HepG2 (cell line): ENCODE data around the gene SYNPO. TPM values are rescaled to one million over a fixed set of nuclear protein-coding genes. Genes with fewer than 3 reads are reported as not detected.

Source experiments
- ATF1 ChIP-seq: IDR thresholded peaks from 2 replicates; pipeline ENCODE4 v1.6.1; 2016; ENCODE audit warnings: mild to moderate bottlenecking, control low read depth
- BRD4 ChIP-seq: sonication (generic); formaldehyde crosslinking; IDR thresholded peaks from 2 replicates; pipeline ENCODE4 v1.4.0; 2020; ENCODE audit warnings: missing genetic modification reagents
- CREB1 ChIP-seq, 2 experiments: fragments of 450-650 bp in 1 of 2; IDR thresholded peaks; 2 replicates each; pipeline ENCODE4 v1.6.1; 2016 to 2017; ENCODE audit warnings: control low read depth in 1 of 2, mild to moderate bottlenecking in 1 of 2, missing compliant biosample characterization in 1 of 2, missing genetic modification characterization in 1 of 2
- EP300 ChIP-seq, 3 experiments: sonication (generic) in 1 of 3; formaldehyde crosslinking in 1 of 3; IDR thresholded peaks; 2 replicates each; pipeline versions ENCODE4 v1.5.1 to v1.6.1; 2011 to 2020; ENCODE audit warnings: low read depth in 2 of 3, low read length in 2 of 3, borderline replicate concordance in 1 of 3, improper control_type of control experiment in 1 of 3, mild to moderate bottlenecking in 1 of 3, missing genetic modification reagents in 1 of 3, moderate library complexity in 1 of 3
- FOXM1 ChIP-seq: sonication (generic); formaldehyde crosslinking; IDR thresholded peaks from 2 replicates; pipeline ENCODE4 v1.5.0; 2020; ENCODE audit warnings: missing genetic modification reagents
- MTA1 ChIP-seq: sonication (generic); formaldehyde crosslinking; IDR thresholded peaks from 2 replicates; pipeline ENCODE4 v1.4.0; 2020; ENCODE audit warnings: missing genetic modification reagents, mild to moderate bottlenecking, borderline replicate concordance
- SMAD3 ChIP-seq: sonication (generic); formaldehyde crosslinking; IDR thresholded peaks from 2 replicates; pipeline ENCODE4 v1.4.0; 2020; ENCODE audit warnings: missing genetic modification reagents
- SP140L ChIP-seq: sonication (generic); formaldehyde crosslinking; IDR thresholded peaks from 2 replicates; pipeline ENCODE4 v1.4.0; 2020; ENCODE audit warnings: missing genetic modification reagents, borderline replicate concordance
- ZNF10 ChIP-seq: sonication (generic); formaldehyde crosslinking; IDR thresholded peaks from 2 replicates; pipeline ENCODE4 v1.4.0; 2020; ENCODE audit warnings: mild to moderate bottlenecking, low read depth, missing genetic modification reagents, borderline replicate concordance
- ZNF224 ChIP-seq: sonication (generic); formaldehyde crosslinking; IDR thresholded peaks from 2 replicates; pipeline ENCODE4 v1.5.0; 2020; ENCODE audit warnings: mild to moderate bottlenecking, missing genetic modification reagents
- ZNF441 ChIP-seq: sonication (generic); formaldehyde crosslinking; IDR thresholded peaks from 2 replicates; pipeline ENCODE4 v1.7.0; 2021; ENCODE audit warnings: missing genetic modification reagents, borderline replicate concordance
- ZNF546 ChIP-seq: sonication (generic); formaldehyde crosslinking; conservative IDR thresholded peaks from 2 replicates; pipeline ENCODE4 v1.8.1; 2023; ENCODE audit warnings: mild to moderate bottlenecking, missing genetic modification reagents
- polyA plus RNA-seq, 8 experiments: library from polyadenylated mRNA; depleted of rRNA in 3 of 8; stranded (reverse) in 7 of 8; unstranded in 1 of 8; fragments of >200 nt; fragmentation: Illumina TruSeq in 4 of 8; extraction: Trizol in 4 of 8; gene quantifications; 2 replicates each; pipeline versions ENCODE4 v1.2.1 to v1.2.3, GENCODE V29; 2011 to 2016; ENCODE audit warnings: low read depth in 4 of 8, missing spikeins in 1 of 8, mixed read lengths in 1 of 8; ENCODE audit not compliant: insufficient read depth in 1 of 8
- total RNA-seq, 5 experiments: library from RNA; depleted of rRNA; stranded (reverse); fragments of >200 nt; fragmentation: Illumina TruSeq; extraction: Trizol; gene quantifications; 2 replicates each; pipeline ENCODE4 v1.2.3, GENCODE V29; 2016; ENCODE audit warnings: low read depth in 1 of 5
- TF ChIP-seq, protein P1 (sequence below): sonication (generic); formaldehyde crosslinking; conservative IDR thresholded peaks from 2 replicates; pipeline ENCODE4 v1.8.0; 2022; ENCODE audit warnings: low read depth, missing genetic modification reagents
- TF ChIP-seq, protein P2 (sequence below): sonication (generic); formaldehyde crosslinking; IDR thresholded peaks from 2 replicates; pipeline ENCODE4 v1.5.1; 2020; ENCODE audit warnings: mild to moderate bottlenecking, missing genetic modification reagents, borderline replicate concordance
- TF ChIP-seq, protein P3 (sequence below): sonication (generic); formaldehyde crosslinking; IDR thresholded peaks from 2 replicates; pipeline ENCODE4 v1.4.0; 2020; ENCODE audit warnings: missing genetic modification reagents, borderline replicate concordance
- TF ChIP-seq, protein P4 (sequence below): sonication (generic); formaldehyde crosslinking; conservative IDR thresholded peaks from 2 replicates; pipeline ENCODE4 v1.4.0; 2020; ENCODE audit warnings: missing genetic modification reagents

The SYNPO gene
- total and polyA plus RNA-seq, 2 of the 13 experiments (the other 11 are each of a cell fraction or from before 2014, with no cell fraction given) = 0.09 to 0.30 TPM

DNA sequence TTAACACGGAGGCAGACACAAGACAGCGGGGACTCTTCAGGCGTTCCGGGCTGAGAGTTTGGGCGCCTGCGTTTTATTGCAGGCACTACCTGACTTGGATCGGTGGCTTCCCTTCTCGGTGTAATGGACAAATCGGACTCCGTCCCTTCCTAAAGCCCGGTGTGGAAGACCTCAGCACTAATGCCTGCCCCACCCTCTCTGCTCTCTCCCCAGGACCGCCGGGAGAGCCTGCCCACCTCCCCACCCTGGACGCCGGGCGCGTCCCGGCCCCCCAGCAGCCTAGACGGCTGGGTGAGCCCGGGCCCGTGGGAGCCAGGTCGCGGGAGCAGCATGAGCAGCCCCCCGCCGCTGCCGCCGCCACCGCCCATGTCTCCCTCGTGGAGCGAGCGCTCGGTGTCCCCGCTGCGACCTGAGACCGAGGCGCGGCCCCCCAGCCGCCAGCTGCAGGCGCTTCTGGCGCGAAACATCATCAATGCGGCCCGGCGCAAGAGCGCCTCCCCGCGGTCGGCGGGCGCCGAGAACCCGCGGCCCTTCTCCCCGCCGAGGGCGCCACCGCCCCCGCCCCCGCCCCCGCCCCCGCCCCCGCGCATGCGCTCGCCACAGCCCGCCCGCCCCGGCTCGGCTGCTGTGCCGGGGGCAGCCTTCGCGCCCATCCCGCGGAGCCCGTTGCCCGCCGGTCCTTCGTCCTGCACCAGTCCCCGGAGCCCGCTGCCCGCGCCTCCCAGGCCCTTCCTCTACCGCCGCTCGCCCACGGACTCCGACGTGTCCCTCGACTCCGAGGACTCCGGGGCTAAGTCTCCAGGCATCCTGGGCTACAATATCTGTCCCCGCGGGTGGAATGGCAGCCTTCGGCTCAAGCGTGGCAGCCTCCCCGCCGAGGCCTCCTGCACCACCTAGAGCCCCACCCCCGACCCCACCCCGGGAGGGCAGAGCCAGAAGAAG lies 16.0 kb downstream of the SYNPO start (continued):
- TF ChIP-seq, protein P1, sequence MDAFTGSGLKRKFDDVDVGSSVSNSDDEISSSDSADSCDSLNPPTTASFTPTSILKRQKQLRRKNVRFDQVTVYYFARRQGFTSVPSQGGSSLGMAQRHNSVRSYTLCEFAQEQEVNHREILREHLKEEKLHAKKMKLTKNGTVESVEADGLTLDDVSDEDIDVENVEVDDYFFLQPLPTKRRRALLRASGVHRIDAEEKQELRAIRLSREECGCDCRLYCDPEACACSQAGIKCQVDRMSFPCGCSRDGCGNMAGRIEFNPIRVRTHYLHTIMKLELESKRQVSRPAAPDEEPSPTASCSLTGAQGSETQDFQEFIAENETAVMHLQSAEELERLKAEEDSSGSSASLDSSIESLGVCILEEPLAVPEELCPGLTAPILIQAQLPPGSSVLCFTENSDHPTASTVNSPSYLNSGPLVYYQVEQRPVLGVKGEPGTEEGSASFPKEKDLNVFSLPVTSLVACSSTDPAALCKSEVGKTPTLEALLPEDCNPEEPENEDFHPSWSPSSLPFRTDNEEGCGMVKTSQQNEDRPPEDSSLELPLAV (CRISPR knock-in tag) = no peak
- TF ChIP-seq CREB1 (IDR thresholded peaks at IDR 0.05) (no peak), CREB1 (CRISPR knock-in tag; IDR thresholded peaks at IDR 0.05) (no peak), ATF1 (CRISPR knock-in tag) (no peak), ZNF224 (CRISPR knock-in tag) (no peak), ZNF441 (CRISPR knock-in tag) (no peak), ZNF546 (CRISPR knock-in tag) (no peak), FOXM1 (CRISPR knock-in tag) (no peak), SMAD3 (CRISPR knock-in tag) (no peak), MTA1 (no peak), BRD4 (CRISPR knock-in tag) (no peak), EP300 (IDR thresholded peaks at IDR 0.05; ENCODE audit: low read depth in 2 of 2, low read length in 2 of 2) (no peak), EP300 (CRISPR knock-in tag; IDR thresholded peaks at IDR 0.05; ENCODE audit: borderline replicate concordance) (no peak), ZNF10 (CRISPR knock-in tag) (no peak), SP140L (no peak)
- TF ChIP-seq, protein P2, sequence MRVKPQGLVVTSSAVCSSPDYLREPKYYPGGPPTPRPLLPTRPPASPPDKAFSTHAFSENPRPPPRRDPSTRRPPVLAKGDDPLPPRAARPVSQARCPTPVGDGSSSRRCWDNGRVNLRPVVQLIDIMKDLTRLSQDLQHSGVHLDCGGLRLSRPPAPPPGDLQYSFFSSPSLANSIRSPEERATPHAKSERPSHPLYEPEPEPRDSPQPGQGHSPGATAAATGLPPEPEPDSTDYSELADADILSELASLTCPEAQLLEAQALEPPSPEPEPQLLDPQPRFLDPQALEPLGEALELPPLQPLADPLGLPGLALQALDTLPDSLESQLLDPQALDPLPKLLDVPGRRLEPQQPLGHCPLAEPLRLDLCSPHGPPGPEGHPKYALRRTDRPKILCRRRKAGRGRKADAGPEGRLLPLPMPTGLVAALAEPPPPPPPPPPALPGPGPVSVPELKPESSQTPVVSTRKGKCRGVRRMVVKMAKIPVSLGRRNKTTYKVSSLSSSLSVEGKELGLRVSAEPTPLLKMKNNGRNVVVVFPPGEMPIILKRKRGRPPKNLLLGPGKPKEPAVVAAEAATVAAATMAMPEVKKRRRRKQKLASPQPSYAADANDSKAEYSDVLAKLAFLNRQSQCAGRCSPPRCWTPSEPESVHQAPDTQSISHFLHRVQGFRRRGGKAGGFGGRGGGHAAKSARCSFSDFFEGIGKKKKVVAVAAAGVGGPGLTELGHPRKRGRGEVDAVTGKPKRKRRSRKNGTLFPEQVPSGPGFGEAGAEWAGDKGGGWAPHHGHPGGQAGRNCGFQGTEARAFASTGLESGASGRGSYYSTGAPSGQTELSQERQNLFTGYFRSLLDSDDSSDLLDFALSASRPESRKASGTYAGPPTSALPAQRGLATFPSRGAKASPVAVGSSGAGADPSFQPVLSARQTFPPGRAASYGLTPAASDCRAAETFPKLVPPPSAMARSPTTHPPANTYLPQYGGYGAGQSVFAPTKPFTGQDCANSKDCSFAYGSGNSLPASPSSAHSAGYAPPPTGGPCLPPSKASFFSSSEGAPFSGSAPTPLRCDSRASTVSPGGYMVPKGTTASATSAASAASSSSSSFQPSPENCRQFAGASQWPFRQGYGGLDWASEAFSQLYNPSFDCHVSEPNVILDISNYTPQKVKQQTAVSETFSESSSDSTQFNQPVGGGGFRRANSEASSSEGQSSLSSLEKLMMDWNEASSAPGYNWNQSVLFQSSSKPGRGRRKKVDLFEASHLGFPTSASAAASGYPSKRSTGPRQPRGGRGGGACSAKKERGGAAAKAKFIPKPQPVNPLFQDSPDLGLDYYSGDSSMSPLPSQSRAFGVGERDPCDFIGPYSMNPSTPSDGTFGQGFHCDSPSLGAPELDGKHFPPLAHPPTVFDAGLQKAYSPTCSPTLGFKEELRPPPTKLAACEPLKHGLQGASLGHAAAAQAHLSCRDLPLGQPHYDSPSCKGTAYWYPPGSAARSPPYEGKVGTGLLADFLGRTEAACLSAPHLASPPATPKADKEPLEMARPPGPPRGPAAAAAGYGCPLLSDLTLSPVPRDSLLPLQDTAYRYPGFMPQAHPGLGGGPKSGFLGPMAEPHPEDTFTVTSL (CRISPR knock-in tag) = no peak
- TF ChIP-seq, protein P3, sequence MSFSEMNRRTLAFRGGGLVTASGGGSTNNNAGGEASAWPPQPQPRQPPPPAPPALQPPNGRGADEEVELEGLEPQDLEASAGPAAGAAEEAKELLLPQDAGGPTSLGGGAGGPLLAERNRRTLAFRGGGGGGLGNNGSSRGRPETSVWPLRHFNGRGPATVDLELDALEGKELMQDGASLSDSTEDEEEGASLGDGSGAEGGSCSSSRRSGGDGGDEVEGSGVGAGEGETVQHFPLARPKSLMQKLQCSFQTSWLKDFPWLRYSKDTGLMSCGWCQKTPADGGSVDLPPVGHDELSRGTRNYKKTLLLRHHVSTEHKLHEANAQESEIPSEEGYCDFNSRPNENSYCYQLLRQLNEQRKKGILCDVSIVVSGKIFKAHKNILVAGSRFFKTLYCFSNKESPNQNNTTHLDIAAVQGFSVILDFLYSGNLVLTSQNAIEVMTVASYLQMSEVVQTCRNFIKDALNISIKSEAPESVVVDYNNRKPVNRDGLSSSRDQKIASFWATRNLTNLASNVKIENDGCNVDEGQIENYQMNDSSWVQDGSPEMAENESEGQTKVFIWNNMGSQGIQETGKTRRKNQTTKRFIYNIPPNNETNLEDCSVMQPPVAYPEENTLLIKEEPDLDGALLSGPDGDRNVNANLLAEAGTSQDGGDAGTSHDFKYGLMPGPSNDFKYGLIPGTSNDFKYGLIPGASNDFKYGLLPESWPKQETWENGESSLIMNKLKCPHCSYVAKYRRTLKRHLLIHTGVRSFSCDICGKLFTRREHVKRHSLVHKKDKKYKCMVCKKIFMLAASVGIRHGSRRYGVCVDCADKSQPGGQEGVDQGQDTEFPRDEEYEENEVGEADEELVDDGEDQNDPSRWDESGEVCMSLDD (CRISPR knock-in tag) = no peak
- TF ChIP-seq, protein P4, sequence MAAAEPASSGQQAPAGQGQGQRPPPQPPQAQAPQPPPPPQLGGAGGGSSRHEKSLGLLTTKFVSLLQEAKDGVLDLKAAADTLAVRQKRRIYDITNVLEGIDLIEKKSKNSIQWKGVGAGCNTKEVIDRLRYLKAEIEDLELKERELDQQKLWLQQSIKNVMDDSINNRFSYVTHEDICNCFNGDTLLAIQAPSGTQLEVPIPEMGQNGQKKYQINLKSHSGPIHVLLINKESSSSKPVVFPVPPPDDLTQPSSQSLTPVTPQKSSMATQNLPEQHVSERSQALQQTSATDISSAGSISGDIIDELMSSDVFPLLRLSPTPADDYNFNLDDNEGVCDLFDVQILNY = 0 out of 2 replicates have a peak, but pooled peaks have one; percentile 61
